Activated CD4-positive, alpha-beta T cell treated with anti-CD3 and anti-CD28 coated beads, Interleukin-2, amount 50 U/mL, for 4 hours (primary cell): ENCODE measurements around the gene BTRC.
"Not testable (repeated sequence)": the region's sequence is repeated elsewhere in the genome, so short reads cannot be mapped to it uniquely, and the experiment has no call there.

Experiments
- DNase-seq, 2 experiments: peaks; one replicate each; pipeline ENCODE4 v3.0.0-alpha.2; 2020

BTRC gene

GRCh38 chr10:101351017-101351416, 2.9 kb upstream of the BTRC start:
- no peak for DNase-seq

- no peak for DNase-seq
These were observed 2.5 kb upstream of the BTRC start for GRCh38 chr10:101351477-101351876.

GRCh38 chr10:101352857-101353256, 1.1 kb upstream of the BTRC start:
- not testable (repeated sequence) for DNase-seq

- DNase-seq = peak; percentile 19 to 27
These were observed 535 bp downstream of the BTRC start for GRCh38 chr10:101354328-101355071.

GRCh38 chr10:101355072-101355706, 1.2 kb downstream of the BTRC start:
- no peak for DNase-seq

- DNase-seq = no peak
These were observed 2.2 kb downstream of the BTRC start for GRCh38 chr10:101356132-101356531.

GRCh38 chr10:101357958-101358357, 4.0 kb downstream of the BTRC start:
- no peak for DNase-seq

- DNase-seq = no peak
These were observed 4.8 kb downstream of the BTRC start for GRCh38 chr10:101358706-101359300.

- DNase-seq = not testable (repeated sequence)
These were observed 6.1 kb downstream of the BTRC start for GRCh38 chr10:101360090-101360489.

GRCh38 chr10:101360841-101361240, 6.9 kb downstream of the BTRC start:
- DNase-seq = not testable (repeated sequence)

- DNase-seq = no peak
These were observed 10.0 kb downstream of the BTRC start for GRCh38 chr10:101363850-101364400.

- no peak for DNase-seq
These were observed 10.8 kb downstream of the BTRC start for GRCh38 chr10:101364721-101365120.

GRCh38 chr10:101367569-101368453, 13.8 kb downstream of the BTRC start:
- DNase-seq = no peak

GRCh38 chr10:101373063-101373462, 19.1 kb downstream of the BTRC start:
- no peak for DNase-seq

- DNase-seq = not testable (repeated sequence)
These were observed 20.0 kb downstream of the BTRC start for GRCh38 chr10:101373993-101374392.

- DNase-seq = no peak
These were observed 21.1 kb downstream of the BTRC start for GRCh38 chr10:101375076-101375475.

- DNase-seq = no peak
These were observed 25.8 kb downstream of the BTRC start for GRCh38 chr10:101379663-101380352.

- no peak for DNase-seq
These were observed 26.5 kb downstream of the BTRC start for GRCh38 chr10:101380353-101381017.

- DNase-seq = no peak
These were observed 32.1 kb downstream of the BTRC start for GRCh38 chr10:101385866-101386658.

GRCh38 chr10:101386659-101387259, 32.8 kb downstream of the BTRC start:
- no peak for DNase-seq
